ENCODE measurements around the gene RHOH. TPM values are rescaled to one million over a fixed set of nuclear protein-coding genes. Genes with fewer than 3 reads are reported as not detected.
"Not testable (repeated sequence)": the region's sequence is repeated elsewhere in the genome, so short reads cannot be mapped to it uniquely, and the experiment has no call there.

The RHOH gene
- total RNA-seq, 1 experiment from 2014 or later = not detected

- no peak for DNase-seq (ENCODE audit: low read depth, low spot score)
- in situ Hi-C loops (cut with HindIII; ENCODE audit: low pct_unique_long_range_greater_than_20kb, low sequenced_read_pairs) = no loop called here
Measured at GRCh38 chr4:40264995-40265909, 68.4 kb downstream of the RHOH start.

DNA sequence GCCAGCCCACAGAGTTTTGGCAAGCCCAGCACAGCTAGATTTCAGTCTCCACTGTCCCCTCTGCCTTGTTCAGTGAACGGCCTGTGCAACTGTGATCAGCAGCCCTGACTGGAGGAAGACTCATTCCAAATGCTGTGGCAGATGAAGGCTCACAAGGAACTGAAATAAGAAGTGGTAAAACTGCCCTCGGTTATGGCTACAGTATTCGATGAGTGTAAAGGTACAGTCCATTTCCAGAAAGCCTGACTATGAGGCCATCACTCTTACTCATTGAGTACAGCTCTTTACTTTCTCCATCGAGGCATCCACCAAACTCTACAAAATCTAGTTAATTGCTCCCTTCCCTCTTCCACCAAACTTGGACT, 69.1 kb downstream of the RHOH start:
- no peak for DNase-seq (ENCODE audit: low read depth, low spot score)
- in situ Hi-C loops (cut with HindIII; ENCODE audit: low pct_unique_long_range_greater_than_20kb, low sequenced_read_pairs) = no loop called here

- in situ Hi-C loops (cut with HindIII; ENCODE audit: low pct_unique_long_range_greater_than_20kb, low sequenced_read_pairs) = no loop called here
- no peak for DNase-seq (ENCODE audit: low read depth, low spot score)
Measured at GRCh38 chr4:40269133-40269532, 72.3 kb downstream of the RHOH start.

GRCh38 chr4:40270609-40271008, 73.8 kb downstream of the RHOH start:
- no peak for DNase-seq (ENCODE audit: low read depth, low spot score)
- in situ Hi-C loops (cut with HindIII; ENCODE audit: low pct_unique_long_range_greater_than_20kb, low sequenced_read_pairs) = no loop called here

- no peak for DNase-seq (ENCODE audit: low read depth, low spot score)
- in situ Hi-C loops (cut with HindIII; ENCODE audit: low pct_unique_long_range_greater_than_20kb, low sequenced_read_pairs) = no loop called here
Measured at GRCh38 chr4:40275065-40275730, 78.4 kb downstream of the RHOH start.

DNA sequence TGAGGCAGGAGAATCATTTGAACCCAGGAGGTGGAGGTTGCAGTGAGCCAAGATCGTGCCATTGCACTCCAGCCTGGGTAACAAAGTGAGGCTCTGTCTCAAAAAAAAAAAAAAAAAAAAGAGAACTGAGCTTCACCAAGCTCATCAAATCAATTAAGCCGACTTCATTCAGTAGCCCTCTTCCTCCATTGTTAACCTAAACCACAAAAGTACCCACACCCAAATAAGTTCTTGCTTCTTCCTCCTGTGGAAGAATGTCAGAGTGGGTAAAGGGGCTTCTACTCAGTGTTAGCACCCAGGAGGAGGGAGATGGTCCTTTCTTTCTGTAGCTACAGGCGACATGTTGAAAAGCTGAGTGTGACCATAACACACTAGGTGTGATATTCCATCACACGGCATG, 79.7 kb downstream of the RHOH start:
- in situ Hi-C loops (cut with HindIII; ENCODE audit: low pct_unique_long_range_greater_than_20kb, low sequenced_read_pairs) = no loop called here
- DNase-seq (ENCODE audit: low read depth, low spot score) = no peak

DNA sequence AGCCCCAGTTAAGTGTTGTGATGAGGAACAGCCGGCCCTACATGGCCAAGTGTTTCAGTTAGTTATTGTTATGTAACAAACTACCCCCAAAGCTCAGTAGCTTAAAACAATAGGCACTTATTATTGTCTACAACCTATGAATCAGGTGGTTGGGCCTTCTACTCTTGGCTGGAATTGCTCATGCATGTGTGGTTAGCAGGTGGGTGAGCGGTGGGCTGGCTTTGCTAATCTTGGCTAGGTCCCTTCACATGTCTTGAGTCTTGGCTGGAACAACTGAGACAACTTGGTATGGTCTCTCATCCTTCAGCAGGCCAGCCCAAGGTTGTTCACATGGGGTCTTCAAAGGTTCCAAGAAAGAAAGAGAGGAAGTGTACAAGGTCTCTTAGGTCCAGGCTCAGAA, 83.8 kb downstream of the RHOH start:
- in situ Hi-C loops (cut with HindIII; ENCODE audit: low pct_unique_long_range_greater_than_20kb, low sequenced_read_pairs) = no loop called here
- DNase-seq (ENCODE audit: low read depth, low spot score) = no peak

GRCh38 chr4:40281099-40281498, 84.3 kb downstream of the RHOH start:
- DNase-seq (ENCODE audit: low read depth, low spot score) = no peak
- in situ Hi-C loops (cut with HindIII; ENCODE audit: low pct_unique_long_range_greater_than_20kb, low sequenced_read_pairs) = no loop called here

DNA sequence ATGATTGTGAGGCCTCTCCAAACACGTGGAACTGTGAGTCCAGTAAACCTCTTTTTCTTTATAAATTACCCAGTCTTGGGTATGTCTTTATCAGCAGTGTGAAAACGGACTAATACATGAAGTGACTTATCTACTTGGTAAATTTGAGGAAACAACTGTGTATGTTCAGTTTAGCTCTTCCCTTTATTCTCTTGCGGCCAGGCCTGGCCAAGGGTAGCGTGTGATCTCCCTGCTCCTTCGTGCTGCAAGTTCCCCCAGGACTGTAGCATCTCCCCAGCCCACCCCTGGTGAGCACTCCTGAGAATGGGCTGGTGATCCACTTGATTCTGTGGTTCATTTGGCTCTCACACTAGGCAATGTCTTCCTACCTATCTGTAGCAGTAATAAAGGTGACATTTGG, 85.1 kb downstream of the RHOH start:
- DNase-seq (ENCODE audit: low read depth, low spot score) = no peak
- in situ Hi-C loops (cut with HindIII; ENCODE audit: low pct_unique_long_range_greater_than_20kb, low sequenced_read_pairs) = no loop called here

- in situ Hi-C loops (cut with HindIII; ENCODE audit: low pct_unique_long_range_greater_than_20kb, low sequenced_read_pairs); DNase-seq (ENCODE audit: low read depth, low spot score): not testable (repeated sequence)
Measured at GRCh38 chr4:40282857-40283256, 86.0 kb downstream of the RHOH start.

- in situ Hi-C loops (cut with HindIII; ENCODE audit: low pct_unique_long_range_greater_than_20kb, low sequenced_read_pairs) = no loop called here
- no peak for DNase-seq (ENCODE audit: low read depth, low spot score)
Measured at GRCh38 chr4:40283413-40283812, 86.6 kb downstream of the RHOH start.

DNA sequence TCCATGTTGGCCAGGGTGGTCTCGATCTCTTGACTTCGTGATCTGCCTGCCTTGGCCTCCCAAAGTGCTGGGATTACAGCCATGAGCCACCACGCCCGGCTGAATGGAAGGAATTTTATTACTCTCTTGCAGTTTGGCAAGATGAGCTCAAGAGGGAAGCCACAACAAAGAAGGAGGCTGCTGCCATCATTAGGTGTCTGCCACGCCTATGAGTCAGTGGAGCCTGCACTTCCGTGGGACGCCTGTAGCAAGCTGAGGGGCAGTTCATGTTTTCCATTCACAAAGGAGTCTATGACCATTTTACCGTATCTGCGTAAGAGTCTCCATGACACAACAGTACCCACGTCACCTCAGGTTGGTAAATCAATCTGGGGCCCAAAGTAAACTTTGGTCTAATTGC, 87.1 kb downstream of the RHOH start:
- in situ Hi-C loops (cut with HindIII; ENCODE audit: low pct_unique_long_range_greater_than_20kb, low sequenced_read_pairs) = no loop called here
- peak; percentile 5 for DNase-seq (ENCODE audit: low read depth, low spot score)

DNA sequence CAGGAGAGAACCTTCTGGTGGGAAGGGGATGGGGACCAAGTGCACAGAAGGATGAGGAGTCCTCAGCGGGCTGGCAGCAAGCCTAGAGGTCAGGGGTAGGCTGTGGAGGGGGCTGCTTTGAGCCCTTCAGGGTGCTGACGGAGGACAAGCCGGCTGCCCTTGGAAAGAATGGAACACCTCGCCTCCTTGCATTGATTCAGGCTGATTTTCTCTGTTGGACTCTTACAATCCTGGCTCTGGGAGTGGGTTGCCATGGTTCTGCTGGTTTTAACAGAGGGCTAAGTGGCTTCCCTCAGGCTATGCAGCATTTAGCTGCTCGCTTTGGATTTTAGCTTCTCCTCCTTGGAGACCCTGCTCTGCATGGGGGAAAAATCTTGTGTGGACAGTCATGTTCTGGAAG, 88.9 kb downstream of the RHOH start:
- no peak for DNase-seq (ENCODE audit: low read depth, low spot score)
- in situ Hi-C loops (cut with HindIII; ENCODE audit: low pct_unique_long_range_greater_than_20kb, low sequenced_read_pairs) = no loop called here

GRCh38 chr4:40288566-40288965, 91.7 kb downstream of the RHOH start:
- in situ Hi-C loops (cut with HindIII; ENCODE audit: low pct_unique_long_range_greater_than_20kb, low sequenced_read_pairs) = no loop called here
- DNase-seq (ENCODE audit: low read depth, low spot score) = no peak

GRCh38 chr4:40289366-40290188, 92.7 kb downstream of the RHOH start:
- in situ Hi-C loops (cut with HindIII; ENCODE audit: low pct_unique_long_range_greater_than_20kb, low sequenced_read_pairs) = no loop called here
- no peak for DNase-seq (ENCODE audit: low read depth, low spot score)

- DNase-seq (ENCODE audit: low read depth, low spot score) = peak; percentile 6
- in situ Hi-C loops (cut with HindIII; ENCODE audit: low pct_unique_long_range_greater_than_20kb, low sequenced_read_pairs) = not testable (repeated sequence)
Measured at GRCh38 chr4:40290611-40291186, 93.9 kb downstream of the RHOH start.

GRCh38 chr4:40292313-40292759, 95.5 kb downstream of the RHOH start:
- peak; percentile 26 for DNase-seq (ENCODE audit: low read depth, low spot score)
- in situ Hi-C loops (cut with HindIII; ENCODE audit: low pct_unique_long_range_greater_than_20kb, low sequenced_read_pairs) = no loop called here

- in situ Hi-C loops (cut with HindIII; ENCODE audit: low pct_unique_long_range_greater_than_20kb, low sequenced_read_pairs) = no loop called here
- no peak for DNase-seq (ENCODE audit: low read depth, low spot score)
Measured at GRCh38 chr4:40294339-40294738, 97.5 kb downstream of the RHOH start.
